PC-3 (cell line): Measurements from ENCODE around the gene MAP2K7.

ENCODE experiments used
- CTCF ChIP-seq: fragments of 300-600 bp; sonication (generic); conservative IDR thresholded peaks from 2 replicates; pipeline ENCODE4 v1.5.1; 2017; ENCODE audit warnings: antibody characterized with exemption, low read depth, mild to moderate bottlenecking, low read length
- EZH2 ChIP-seq: fragments of 300-600 bp; sonication (generic); IDR thresholded peaks from one replicate; pipeline ENCODE4 v1.6.1; 2017; ENCODE audit warnings: antibody characterized with exemption, mild to moderate bottlenecking, low read length; ENCODE audit not compliant: unreplicated experiment
- EZH2phosphoT487 ChIP-seq: fragments of 300-600 bp; sonication (generic); IDR thresholded peaks from 2 replicates; pipeline ENCODE4 v1.6.1; 2018; ENCODE audit warnings: mild to moderate bottlenecking, antibody characterized with exemption, low read length, borderline replicate concordance

DNA sequence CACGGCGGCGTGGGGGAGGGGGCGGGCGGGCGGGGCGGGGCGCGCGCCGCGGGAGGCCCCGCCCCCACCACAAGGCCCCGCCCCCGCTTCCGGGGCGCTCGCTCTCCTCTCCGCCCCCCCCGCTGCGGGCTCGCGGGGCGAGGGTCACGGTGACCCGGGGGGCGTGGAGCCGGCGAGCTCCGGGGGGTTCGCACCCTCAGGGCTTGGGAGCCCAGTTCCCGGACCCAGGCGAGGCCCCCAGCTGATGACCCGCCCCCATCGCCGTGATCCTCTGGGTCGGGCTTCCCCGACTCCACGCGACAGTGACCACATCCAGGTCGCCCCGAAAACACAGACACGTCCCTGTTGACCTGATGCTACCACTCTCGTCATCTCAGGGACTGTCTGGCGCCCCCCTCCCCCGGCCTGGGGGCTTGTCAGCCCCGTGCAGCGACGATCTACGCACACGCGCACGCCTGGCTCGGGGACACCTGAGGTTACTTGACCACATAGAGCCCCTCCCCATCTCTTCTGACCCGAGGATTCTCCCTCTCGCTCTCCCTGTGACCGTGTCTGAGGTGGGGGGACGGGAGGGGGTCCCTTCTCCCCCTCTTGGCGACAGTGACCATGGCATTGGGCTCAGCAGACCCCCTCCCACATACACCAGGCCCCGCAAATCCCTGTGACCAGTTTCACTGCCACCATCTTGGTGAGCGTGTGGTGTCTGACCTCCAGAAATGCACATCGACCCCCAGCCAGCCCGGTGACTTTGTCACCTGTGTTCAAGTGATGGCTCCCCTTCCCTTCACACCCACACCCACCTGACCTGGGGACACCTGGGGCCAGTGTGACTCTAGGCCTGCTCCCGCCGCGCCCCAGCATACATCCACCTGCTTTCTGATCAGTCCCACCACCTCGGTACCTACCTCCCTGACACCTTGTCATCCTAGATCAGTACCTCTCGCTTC lies 670 bp downstream of the MAP2K7 start:
- TF ChIP-seq CTCF (no peak), EZH2 (no peak), EZH2phosphoT487 (no peak)
